Panc1 (cell line): ENCODE results near the gene HIPK4.

Source experiments
- CTCF ChIP-seq: fragments of 450-650 bp; IDR thresholded peaks from 2 replicates; pipeline ENCODE4 v1.5.1; 2017; ENCODE audit warnings: mild to moderate bottlenecking
- POLR2AphosphoS5 ChIP-seq: IDR thresholded peaks from 2 replicates; pipeline ENCODE4 v1.6.1; 2012; ENCODE audit warnings: mild to moderate bottlenecking, low read depth, low read length, moderate library complexity

GRCh38 chr19:40348961-40349507 is 40.9 kb downstream of the HIPK4 start:
- TF ChIP-seq CTCF = no peak
- TF ChIP-seq POLR2AphosphoS5 = no peak
